ENCODE measurements around the gene ARHGAP4. TPM values are rescaled to one million over a fixed set of nuclear protein-coding genes. Genes with fewer than 3 reads are reported as not detected.

The ARHGAP4 gene
- total and polyA plus RNA-seq, 2 of the 4 experiments (the other 2 are of a cell fraction), result 0.18 to 0.72 TPM

DNA sequence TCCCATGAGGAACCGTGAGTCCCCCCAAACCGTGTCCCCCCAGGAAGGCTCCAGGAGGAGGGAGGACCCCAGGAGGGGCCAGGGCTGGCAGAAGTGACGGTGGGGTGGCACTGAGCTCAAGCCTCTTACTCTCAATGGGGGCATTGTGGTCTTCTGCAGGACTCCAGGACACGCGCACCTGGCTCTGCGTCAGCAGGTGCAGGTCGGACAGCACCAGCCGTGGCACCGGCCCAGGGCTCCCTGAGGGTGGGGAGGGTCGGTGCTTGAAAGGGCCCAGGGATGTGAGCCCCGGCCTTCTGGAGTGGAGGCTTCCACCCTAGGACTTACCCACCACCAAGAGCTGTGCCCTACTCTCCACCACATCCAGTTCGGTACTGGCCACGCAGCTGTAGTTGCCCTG is 58.4 kb downstream of the ARHGAP4 start:
- Histone ChIP-seq H4K20me1 (ENCODE audit: insufficient read depth, low read length) (no peaks in the 10 kb centered on the region), H2BK120ac (ENCODE audit: low read depth, low read length) (no peak overlapping the region), H4K5ac (ENCODE audit: low read depth, low read length) (no peak overlapping the region), H4K91ac (ENCODE audit: insufficient read depth, low read depth, low read length) (no peak overlapping the region), H3K4ac (ENCODE audit: low read depth, low read length) (no peak overlapping the region), H3K9me1 (ENCODE audit: insufficient read depth, low read length) (no peaks in the 10 kb centered on the region), H3K18ac (ENCODE audit: low read depth, low read length) (no peak overlapping the region), H3K36me3 (ENCODE audit: control insufficient read depth, insufficient read depth, low read length) (no peaks in the 10 kb centered on the region), H3K14ac (replicated peaks; ENCODE audit: low read depth, low read length) (no peak overlapping the region), H3K56ac (ENCODE audit: extremely low read depth, insufficient read depth, low read length) (no peak overlapping the region), H3K4me1 (ENCODE audit: control insufficient read depth, insufficient read depth, low read length) (no peaks in the 10 kb centered on the region), H3K27ac (ENCODE audit: insufficient read depth, low read length) (no peak overlapping the region), H2AK9ac (replicated peaks; ENCODE audit: low read depth, low read length, poor library complexity) (no peak overlapping the region), H2BK20ac (ENCODE audit: low read depth, low read length) (no peak overlapping the region), H2BK15ac (ENCODE audit: low read depth, low read length) (no peak overlapping the region), H3K4me3 (ENCODE audit: insufficient read depth, low read depth, low read length) (no peak overlapping the region), H2AFZ (replicated peaks; ENCODE audit: low read length, poor library complexity) (no peak overlapping the region), H2AK5ac (ENCODE audit: low read depth, low read length) (no peak overlapping the region), H3K4me2 (ENCODE audit: low read depth, low read length) (no peak overlapping the region), H3K9me3 (ENCODE audit: control insufficient read depth, insufficient read depth, low read length) (peaks cover 7% of the 10 kb centered on the region), H4K8ac (ENCODE audit: low read depth in 2 of 2, low read length in 2 of 2) (no peak overlapping the region), H3K9ac (ENCODE audit: low read depth, low read length) (no peak overlapping the region), H3K23ac (ENCODE audit: low read depth, low read length) (no peak overlapping the region), H3K27me3 (ENCODE audit: control insufficient read depth, insufficient read depth, low read length) (peaks cover 20% of the 10 kb centered on the region), H3K79me1 (ENCODE audit: low read depth in 1 of 2, low read length in 2 of 2) (no peaks in the 10 kb centered on the region), H2BK5ac (ENCODE audit: low read depth, low read length, poor library complexity, severe bottlenecking) (no peak overlapping the region)
- intact Hi-C loops (cut with micrococcal nuclease) (no loop called here), dilution Hi-C loops (cut with HindIII; ENCODE audit: low sequenced_read_pairs, unreplicated experiment) (no loop called here), in situ Hi-C loops (cut with MboI; ENCODE audit: low sequenced_read_pairs) (no loop called here)
- TF ChIP-seq FOS (IDR thresholded peaks at IDR 0.05; ENCODE audit: low read depth, low read length) (no peak), MAZ (IDR thresholded peaks at IDR 0.05; ENCODE audit: borderline replicate concordance, low read depth, low read length) (no peak), POLR2A (IDR thresholded peaks at IDR 0.05; ENCODE audit: low read depth, low read length) (no peak)
- no TSS peak for BruUV-seq (replicated peaks)
- no peak for DNase-seq
- POLR2A ChIA-PET (ENCODE audit: unreplicated experiment), result no interaction called here
- ATAC-seq (ENCODE audit: low read depth), result no peak
- WGBS, 2 experiments (ENCODE audit: extremely low coverage in 2 of 2, insufficient read length in 1 of 2), result 100% methylated on average over 1 of the region's 13 CpGs; no CpG with 5 or more reads in 1 of the 2 experiments
- CTCF ChIA-PET, result no interaction called here

Data from IMR-90 (cell line).